GM23338 (cell line): Measurements from ENCODE around the gene CYP46A1. TPM values are rescaled to one million over a fixed set of nuclear protein-coding genes. Genes with fewer than 3 reads are reported as not detected.

Experiments
- ATAC-seq: fragments of 200-7000 bp; cut with Tn5 transposase; 3 replicates; pipeline ENCODE4 v1.9.1; 2020
- DNase-seq: peaks from one replicate; pipeline ENCODE4 v3.0.0-alpha.2; 2015; ENCODE audit warnings: low spot score
- H2AFZ ChIP-seq: fragments of 200-600 bp; sonication (generic); 2 replicates; pipeline ENCODE4 v1.8.0; 2016; ENCODE audit warnings: antibody characterized with exemption, mild to moderate bottlenecking, moderate library complexity
- H3F3A ChIP-seq: fragments of 200-600 bp; sonication (generic); replicated peaks from 2 replicates; pipeline ENCODE4 v1.8.0; 2017; ENCODE audit warnings: antibody characterized with exemption, mixed run types, low read depth
- H3K27ac ChIP-seq: fragments of 200-600 bp; sonication (generic); 2 replicates; pipeline ENCODE4 v1.6.1; 2016; ENCODE audit warnings: low read depth
- H3K27me3 ChIP-seq: fragments of 200-600 bp; sonication (generic); 2 replicates; pipeline ENCODE4 v1.8.0; 2016; ENCODE audit warnings: mild to moderate bottlenecking, mixed run types, moderate library complexity; ENCODE audit not compliant: insufficient read depth
- H3K36me3 ChIP-seq: fragments of 200-600 bp; sonication (generic); 2 replicates; pipeline ENCODE4 v1.8.0; 2016; ENCODE audit warnings: mild to moderate bottlenecking; ENCODE audit not compliant: insufficient read depth
- H3K4me1 ChIP-seq: fragments of 200-600 bp; sonication (generic); 2 replicates; pipeline ENCODE4 v1.8.0; 2016; ENCODE audit warnings: mild to moderate bottlenecking, moderate library complexity; ENCODE audit not compliant: insufficient read depth
- H3K4me2 ChIP-seq: fragments of 200-600 bp; sonication (generic); 2 replicates; pipeline ENCODE4 v1.7.1; 2017; ENCODE audit warnings: mixed run types
- H3K4me3 ChIP-seq: fragments of 200-600 bp; sonication (generic); 2 replicates; pipeline ENCODE4 v1.6.1; 2016; ENCODE audit warnings: mixed run types
- H3K79me2 ChIP-seq: fragments of 200-600 bp; sonication (generic); replicated peaks from 2 replicates; pipeline ENCODE4 v1.8.0; 2017; ENCODE audit warnings: mild to moderate bottlenecking; ENCODE audit not compliant: insufficient read depth
- H3K9me2 ChIP-seq: fragments of 200-600 bp; sonication (generic); 2 replicates; pipeline ENCODE4 v1.8.0; 2017; ENCODE audit not compliant: insufficient read depth
- H4K20me1 ChIP-seq: fragments of 200-600 bp; sonication (generic); replicated peaks from 2 replicates; pipeline ENCODE4 v1.8.0; 2017; ENCODE audit warnings: mild to moderate bottlenecking; ENCODE audit not compliant: insufficient read depth
- H3K27ac Mint-ChIP-seq: 2 replicates; pipeline ENCODE4 v1.8.0; 2020; ENCODE audit warnings: inconsistent platforms, mild to moderate bottlenecking, moderate library complexity, mixed read lengths
- H3K27me3 Mint-ChIP-seq: 3 replicates; pipeline ENCODE4 v1.8.0; 2022; ENCODE audit warnings: low read depth, mild to moderate bottlenecking, moderate library complexity, mixed read lengths, inconsistent platforms; ENCODE audit not compliant: insufficient read depth, poor library complexity
- H3K36me3 Mint-ChIP-seq: 3 replicates; pipeline ENCODE4 v1.8.0; 2021; ENCODE audit warnings: low read depth, mild to moderate bottlenecking, inconsistent platforms, moderate library complexity, mixed read lengths
- H3K4me1 Mint-ChIP-seq: 3 replicates; pipeline ENCODE4 v1.8.0; 2020; ENCODE audit warnings: mild to moderate bottlenecking, inconsistent platforms, mixed read lengths
- H3K4me3 Mint-ChIP-seq: 3 replicates; pipeline ENCODE4 v1.8.0; 2021; ENCODE audit warnings: moderate library complexity, mild to moderate bottlenecking, inconsistent platforms, mixed read lengths
- H3K9me3 Mint-ChIP-seq: 3 replicates; pipeline ENCODE4 v1.8.0; 2020; ENCODE audit warnings: moderate library complexity, mild to moderate bottlenecking, inconsistent platforms, mixed read lengths
- CREB1 ChIP-seq: fragments of 250-450 bp; sonication (Bioruptor Pico); IDR thresholded peaks from 2 replicates; pipeline ENCODE4 v1.5.0; 2020; ENCODE audit warnings: low read depth, mild to moderate bottlenecking, moderate library complexity
- JUNB ChIP-seq: IDR thresholded peaks from one replicate; pipeline ENCODE4 v1.6.1; 2016; ENCODE audit warnings: antibody characterized with exemption; ENCODE audit not compliant: unreplicated experiment
- STAT1 ChIP-seq: IDR thresholded peaks from one replicate; pipeline ENCODE4 v1.6.1; 2016; ENCODE audit warnings: antibody characterized with exemption; ENCODE audit not compliant: unreplicated experiment
- ZNF114 ChIP-seq: fragments of 250-450 bp; sonication (Bioruptor Pico); IDR thresholded peaks from 2 replicates; pipeline ENCODE4 v1.5.0; 2020; ENCODE audit warnings: mild to moderate bottlenecking, moderate library complexity
- ZNF331 ChIP-seq: fragments of 250-450 bp; sonication (Bioruptor Pico); IDR thresholded peaks from 2 replicates; pipeline ENCODE4 v1.5.0; 2020; ENCODE audit warnings: low read depth, mild to moderate bottlenecking, moderate library complexity
- polyA plus RNA-seq: library from polyadenylated mRNA; unstranded; fragments of >200 nt; fragmentation: Nextera tagmentation; extraction: Ambion mirVana; gene quantifications from 2 replicates; pipeline ENCODE4 v1.2.1, GENCODE V29; 2016
- total RNA-seq: library from RNA; depleted of rRNA; stranded (reverse); fragments of >200 nt; shearing (Covaris generic); gene quantifications from 2 replicates; pipeline ENCODE4 v1.2.3, GENCODE V29; 2014
- TF ChIP-seq, protein P1 (sequence below): fragments of 250-450 bp; sonication (Bioruptor Pico); IDR thresholded peaks from 2 replicates; pipeline ENCODE4 v1.5.0; 2020; ENCODE audit warnings: mild to moderate bottlenecking, moderate library complexity
- TF ChIP-seq, protein P2 (sequence below), 2 experiments: fragments of 200-600 bp in 1 of 2; sonication (generic) in 1 of 2; conservative IDR thresholded peaks; 2 replicates each; pipeline versions ENCODE4 v1.5.1 to v1.6.1; 2016 to 2017; ENCODE audit warnings: antibody characterized with exemption in 2 of 2, low read depth in 2 of 2, mild to moderate bottlenecking in 2 of 2, moderate library complexity in 1 of 2
- TF ChIP-seq, protein P3 (sequence below): IDR thresholded peaks from one replicate; pipeline ENCODE4 v1.6.1; 2018; ENCODE audit warnings: antibody characterized with exemption; ENCODE audit not compliant: unreplicated experiment
- TF ChIP-seq, protein P4 (sequence below): IDR thresholded peaks from 2 replicates; pipeline ENCODE4 v1.6.1; 2016; ENCODE audit warnings: antibody characterized with exemption

Gene CYP46A1
- total and polyA plus RNA-seq, 2 experiments from 2014 or later, result 0.59 to 0.66 TPM

DNA sequence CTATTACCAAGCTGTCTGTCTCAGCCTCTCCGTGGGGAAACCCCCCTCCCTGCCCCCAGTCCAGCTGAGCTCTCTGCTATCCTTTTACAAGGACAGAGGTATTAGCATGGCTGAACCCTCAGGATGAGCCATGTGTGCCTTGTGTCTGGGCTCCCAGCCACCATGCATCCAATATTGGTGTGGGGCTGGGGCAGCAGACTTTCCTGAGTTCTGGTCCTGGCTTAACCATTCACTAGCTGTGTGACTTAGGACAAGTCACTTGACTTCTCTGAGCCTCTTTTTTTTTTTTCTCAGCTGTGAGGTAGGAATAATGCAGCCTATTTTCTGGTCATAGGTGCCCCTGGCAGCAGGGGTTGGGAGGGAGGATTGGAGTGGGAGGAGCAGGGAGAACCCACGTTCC, 17.1 kb upstream of the CYP46A1 start (continued):
- TF ChIP-seq, protein P1, sequence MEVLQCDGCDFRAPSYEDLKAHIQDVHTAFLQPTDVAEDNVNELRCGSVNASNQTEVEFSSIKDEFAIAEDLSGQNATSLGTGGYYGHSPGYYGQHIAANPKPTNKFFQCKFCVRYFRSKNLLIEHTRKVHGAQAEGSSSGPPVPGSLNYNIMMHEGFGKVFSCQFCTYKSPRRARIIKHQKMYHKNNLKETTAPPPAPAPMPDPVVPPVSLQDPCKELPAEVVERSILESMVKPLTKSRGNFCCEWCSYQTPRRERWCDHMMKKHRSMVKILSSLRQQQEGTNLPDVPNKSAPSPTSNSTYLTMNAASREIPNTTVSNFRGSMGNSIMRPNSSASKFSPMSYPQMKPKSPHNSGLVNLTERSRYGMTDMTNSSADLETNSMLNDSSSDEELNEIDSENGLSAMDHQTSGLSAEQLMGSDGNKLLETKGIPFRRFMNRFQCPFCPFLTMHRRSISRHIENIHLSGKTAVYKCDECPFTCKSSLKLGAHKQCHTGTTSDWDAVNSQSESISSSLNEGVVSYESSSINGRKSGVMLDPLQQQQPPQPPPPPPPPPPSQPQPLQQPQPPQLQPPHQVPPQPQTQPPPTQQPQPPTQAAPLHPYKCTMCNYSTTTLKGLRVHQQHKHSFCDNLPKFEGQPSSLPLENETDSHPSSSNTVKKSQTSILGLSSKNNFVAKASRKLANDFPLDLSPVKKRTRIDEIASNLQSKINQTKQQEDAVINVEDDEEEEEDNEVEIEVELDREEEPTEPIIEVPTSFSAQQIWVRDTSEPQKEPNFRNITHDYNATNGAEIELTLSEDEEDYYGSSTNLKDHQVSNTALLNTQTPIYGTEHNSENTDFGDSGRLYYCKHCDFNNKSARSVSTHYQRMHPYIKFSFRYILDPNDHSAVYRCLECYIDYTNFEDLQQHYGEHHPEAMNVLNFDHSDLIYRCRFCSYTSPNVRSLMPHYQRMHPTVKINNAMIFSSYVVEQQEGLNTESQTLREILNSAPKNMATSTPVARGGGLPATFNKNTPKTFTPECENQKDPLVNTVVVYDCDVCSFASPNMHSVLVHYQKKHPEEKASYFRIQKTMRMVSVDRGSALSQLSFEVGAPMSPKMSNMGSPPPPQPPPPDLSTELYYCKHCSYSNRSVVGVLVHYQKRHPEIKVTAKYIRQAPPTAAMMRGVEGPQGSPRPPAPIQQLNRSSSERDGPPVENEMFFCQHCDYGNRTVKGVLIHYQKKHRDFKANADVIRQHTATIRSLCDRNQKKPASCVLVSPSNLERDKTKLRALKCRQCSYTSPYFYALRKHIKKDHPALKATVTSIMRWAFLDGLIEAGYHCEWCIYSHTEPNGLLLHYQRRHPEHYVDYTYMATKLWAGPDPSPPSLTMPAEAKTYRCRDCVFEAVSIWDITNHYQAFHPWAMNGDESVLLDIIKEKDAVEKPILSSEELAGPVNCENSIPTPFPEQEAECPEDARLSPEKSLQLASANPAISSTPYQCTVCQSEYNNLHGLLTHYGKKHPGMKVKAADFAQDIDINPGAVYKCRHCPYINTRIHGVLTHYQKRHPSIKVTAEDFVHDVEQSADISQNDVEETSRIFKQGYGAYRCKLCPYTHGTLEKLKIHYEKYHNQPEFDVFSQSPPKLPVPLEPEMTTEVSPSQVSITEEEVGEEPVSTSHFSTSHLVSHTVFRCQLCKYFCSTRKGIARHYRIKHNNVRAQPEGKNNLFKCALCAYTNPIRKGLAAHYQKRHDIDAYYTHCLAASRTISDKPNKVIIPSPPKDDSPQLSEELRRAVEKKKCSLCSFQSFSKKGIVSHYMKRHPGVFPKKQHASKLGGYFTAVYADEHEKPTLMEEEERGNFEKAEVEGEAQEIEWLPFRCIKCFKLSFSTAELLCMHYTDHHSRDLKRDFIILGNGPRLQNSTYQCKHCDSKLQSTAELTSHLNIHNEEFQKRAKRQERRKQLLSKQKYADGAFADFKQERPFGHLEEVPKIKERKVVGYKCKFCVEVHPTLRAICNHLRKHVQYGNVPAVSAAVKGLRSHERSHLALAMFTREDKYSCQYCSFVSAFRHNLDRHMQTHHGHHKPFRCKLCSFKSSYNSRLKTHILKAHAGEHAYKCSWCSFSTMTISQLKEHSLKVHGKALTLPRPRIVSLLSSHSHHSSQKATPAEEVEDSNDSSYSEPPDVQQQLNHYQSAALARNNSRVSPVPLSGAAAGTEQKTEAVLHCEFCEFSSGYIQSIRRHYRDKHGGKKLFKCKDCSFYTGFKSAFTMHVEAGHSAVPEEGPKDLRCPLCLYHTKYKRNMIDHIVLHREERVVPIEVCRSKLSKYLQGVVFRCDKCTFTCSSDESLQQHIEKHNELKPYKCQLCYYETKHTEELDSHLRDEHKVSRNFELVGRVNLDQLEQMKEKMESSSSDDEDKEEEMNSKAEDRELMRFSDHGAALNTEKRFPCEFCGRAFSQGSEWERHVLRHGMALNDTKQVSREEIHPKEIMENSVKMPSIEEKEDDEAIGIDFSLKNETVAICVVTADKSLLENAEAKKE (CRISPR knock-in tag), result no peak
- TF ChIP-seq STAT1, result no peak

DNA sequence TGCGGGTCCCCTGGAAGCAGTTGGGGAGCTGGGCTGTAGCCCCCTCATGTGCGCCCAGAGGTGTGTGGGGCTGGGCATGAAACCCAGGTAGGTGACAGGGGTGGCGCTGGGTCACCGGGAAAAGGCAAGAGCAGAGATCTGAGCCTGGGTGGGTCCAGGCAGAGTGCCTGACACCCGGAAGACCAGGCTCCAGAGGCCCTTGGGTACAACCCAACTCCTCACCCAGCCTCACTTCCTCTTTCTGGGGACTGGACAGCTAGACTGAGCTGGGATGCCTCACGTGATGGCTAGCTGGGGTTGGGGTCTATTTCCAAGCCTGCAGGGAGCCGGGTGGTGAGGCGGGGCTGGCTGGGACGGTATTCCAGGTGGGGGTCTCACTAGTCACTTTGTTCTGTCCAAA, 16.3 kb upstream of the CYP46A1 start:
- no peaks in the 10 kb centered on the region for H3K9me3 Mint-ChIP-seq
- H3K4me1 Mint-ChIP-seq, result peaks cover 61% of the 10 kb centered on the region
- H3K4me3 Mint-ChIP-seq, result no peak overlapping the region
- Histone ChIP-seq H3K4me3 (no peak overlapping the region), H4K20me1 (no peaks in the 10 kb centered on the region), H3K79me2 (no peaks in the 10 kb centered on the region), H3K27ac (no peak overlapping the region), H3F3A (peaks cover 6% of the 10 kb centered on the region; the same call in 1 of the 2 replicates), H3K9me2 (no peaks in the 10 kb centered on the region), H3K36me3 (no peaks in the 10 kb centered on the region), H2AFZ (no peak overlapping the region), H3K4me2 (no peak overlapping the region), H3K4me1 (peaks cover 45% of the 10 kb centered on the region), H3K27me3 (no peaks in the 10 kb centered on the region)
- peaks cover 2% of the 10 kb centered on the region; the same call in 1 of the 3 replicates for H3K36me3 Mint-ChIP-seq
- no peak overlapping the region for H3K27ac Mint-ChIP-seq
- DNase-seq, result no peak
- ATAC-seq, result no peak
- H3K27me3 Mint-ChIP-seq, result peaks cover 16% of the 10 kb centered on the region
- TF ChIP-seq JUNB (no peak), ZNF331 (CRISPR knock-in tag) (no peak), ZNF114 (CRISPR knock-in tag) (no peak), CREB1 (CRISPR knock-in tag) (no peak)
- TF ChIP-seq, protein P2, sequence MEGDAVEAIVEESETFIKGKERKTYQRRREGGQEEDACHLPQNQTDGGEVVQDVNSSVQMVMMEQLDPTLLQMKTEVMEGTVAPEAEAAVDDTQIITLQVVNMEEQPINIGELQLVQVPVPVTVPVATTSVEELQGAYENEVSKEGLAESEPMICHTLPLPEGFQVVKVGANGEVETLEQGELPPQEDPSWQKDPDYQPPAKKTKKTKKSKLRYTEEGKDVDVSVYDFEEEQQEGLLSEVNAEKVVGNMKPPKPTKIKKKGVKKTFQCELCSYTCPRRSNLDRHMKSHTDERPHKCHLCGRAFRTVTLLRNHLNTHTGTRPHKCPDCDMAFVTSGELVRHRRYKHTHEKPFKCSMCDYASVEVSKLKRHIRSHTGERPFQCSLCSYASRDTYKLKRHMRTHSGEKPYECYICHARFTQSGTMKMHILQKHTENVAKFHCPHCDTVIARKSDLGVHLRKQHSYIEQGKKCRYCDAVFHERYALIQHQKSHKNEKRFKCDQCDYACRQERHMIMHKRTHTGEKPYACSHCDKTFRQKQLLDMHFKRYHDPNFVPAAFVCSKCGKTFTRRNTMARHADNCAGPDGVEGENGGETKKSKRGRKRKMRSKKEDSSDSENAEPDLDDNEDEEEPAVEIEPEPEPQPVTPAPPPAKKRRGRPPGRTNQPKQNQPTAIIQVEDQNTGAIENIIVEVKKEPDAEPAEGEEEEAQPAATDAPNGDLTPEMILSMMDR (conservative IDR thresholded peaks at IDR 0.05; ENCODE audit: low read depth in 2 of 2), result no peak
- TF ChIP-seq, protein P3, sequence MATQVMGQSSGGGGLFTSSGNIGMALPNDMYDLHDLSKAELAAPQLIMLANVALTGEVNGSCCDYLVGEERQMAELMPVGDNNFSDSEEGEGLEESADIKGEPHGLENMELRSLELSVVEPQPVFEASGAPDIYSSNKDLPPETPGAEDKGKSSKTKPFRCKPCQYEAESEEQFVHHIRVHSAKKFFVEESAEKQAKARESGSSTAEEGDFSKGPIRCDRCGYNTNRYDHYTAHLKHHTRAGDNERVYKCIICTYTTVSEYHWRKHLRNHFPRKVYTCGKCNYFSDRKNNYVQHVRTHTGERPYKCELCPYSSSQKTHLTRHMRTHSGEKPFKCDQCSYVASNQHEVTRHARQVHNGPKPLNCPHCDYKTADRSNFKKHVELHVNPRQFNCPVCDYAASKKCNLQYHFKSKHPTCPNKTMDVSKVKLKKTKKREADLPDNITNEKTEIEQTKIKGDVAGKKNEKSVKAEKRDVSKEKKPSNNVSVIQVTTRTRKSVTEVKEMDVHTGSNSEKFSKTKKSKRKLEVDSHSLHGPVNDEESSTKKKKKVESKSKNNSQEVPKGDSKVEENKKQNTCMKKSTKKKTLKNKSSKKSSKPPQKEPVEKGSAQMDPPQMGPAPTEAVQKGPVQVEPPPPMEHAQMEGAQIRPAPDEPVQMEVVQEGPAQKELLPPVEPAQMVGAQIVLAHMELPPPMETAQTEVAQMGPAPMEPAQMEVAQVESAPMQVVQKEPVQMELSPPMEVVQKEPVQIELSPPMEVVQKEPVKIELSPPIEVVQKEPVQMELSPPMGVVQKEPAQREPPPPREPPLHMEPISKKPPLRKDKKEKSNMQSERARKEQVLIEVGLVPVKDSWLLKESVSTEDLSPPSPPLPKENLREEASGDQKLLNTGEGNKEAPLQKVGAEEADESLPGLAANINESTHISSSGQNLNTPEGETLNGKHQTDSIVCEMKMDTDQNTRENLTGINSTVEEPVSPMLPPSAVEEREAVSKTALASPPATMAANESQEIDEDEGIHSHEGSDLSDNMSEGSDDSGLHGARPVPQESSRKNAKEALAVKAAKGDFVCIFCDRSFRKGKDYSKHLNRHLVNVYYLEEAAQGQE, result no peak
- TF ChIP-seq, protein P4, sequence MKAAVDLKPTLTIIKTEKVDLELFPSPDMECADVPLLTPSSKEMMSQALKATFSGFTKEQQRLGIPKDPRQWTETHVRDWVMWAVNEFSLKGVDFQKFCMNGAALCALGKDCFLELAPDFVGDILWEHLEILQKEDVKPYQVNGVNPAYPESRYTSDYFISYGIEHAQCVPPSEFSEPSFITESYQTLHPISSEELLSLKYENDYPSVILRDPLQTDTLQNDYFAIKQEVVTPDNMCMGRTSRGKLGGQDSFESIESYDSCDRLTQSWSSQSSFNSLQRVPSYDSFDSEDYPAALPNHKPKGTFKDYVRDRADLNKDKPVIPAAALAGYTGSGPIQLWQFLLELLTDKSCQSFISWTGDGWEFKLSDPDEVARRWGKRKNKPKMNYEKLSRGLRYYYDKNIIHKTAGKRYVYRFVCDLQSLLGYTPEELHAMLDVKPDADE, result no peak
